GM19351 (cell line): ENCODE data around the gene DLG2.
"Not testable (repeated sequence)": the region's sequence is repeated elsewhere in the genome, so short reads cannot be mapped to it uniquely, and the experiment has no call there.

ENCODE experiments used
- ATAC-seq: cut with Tn5 transposase; IDR thresholded peaks from one replicate; pipeline ENCODE4 v1.9.1; 2021; ENCODE audit warnings: mild to moderate bottlenecking, moderate library complexity; ENCODE audit not compliant: unreplicated experiment

The DLG2 gene

DNA sequence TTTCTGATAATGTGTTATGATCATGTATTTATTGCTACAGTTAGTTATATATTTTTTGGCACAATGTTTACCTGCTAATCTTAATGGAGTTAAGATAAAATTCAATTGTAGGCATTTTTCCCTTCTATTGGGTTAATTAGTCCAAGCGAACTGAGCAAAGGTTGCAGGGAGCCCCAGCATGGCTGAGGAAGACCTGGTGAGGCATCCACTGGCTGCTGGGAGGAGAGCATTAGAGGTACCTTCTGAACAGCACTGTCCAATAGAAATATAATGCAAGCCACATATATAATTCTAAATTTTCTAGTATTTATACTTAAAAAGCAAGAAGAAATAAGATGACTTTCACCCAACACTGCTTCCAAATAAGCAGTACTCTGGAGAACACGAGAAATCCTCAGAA, 19.9 kb upstream of the DLG2 start:
- ATAC-seq = peak; percentile 6

DNA sequence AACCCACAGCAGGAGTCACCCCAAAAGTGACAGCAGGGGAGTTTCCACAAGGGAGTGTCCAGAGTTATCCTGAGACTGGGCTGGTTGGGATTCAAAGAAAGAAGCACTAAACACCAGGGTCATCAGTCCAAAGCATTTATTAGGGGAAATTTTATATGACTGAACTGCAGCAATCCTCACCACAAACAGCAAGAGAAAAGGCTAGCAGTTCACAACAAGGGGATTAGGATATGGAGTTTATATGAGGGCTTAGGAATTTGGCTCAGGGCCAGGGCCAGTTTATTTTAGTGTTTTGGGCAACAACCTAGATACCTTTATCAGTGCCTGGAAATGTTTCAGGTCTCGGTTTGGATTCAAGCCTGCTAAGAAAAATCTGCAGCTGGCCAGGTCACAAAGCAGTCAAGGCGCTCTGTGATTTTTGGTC, 16.1 kb upstream of the DLG2 start:
- no peak for ATAC-seq

DNA sequence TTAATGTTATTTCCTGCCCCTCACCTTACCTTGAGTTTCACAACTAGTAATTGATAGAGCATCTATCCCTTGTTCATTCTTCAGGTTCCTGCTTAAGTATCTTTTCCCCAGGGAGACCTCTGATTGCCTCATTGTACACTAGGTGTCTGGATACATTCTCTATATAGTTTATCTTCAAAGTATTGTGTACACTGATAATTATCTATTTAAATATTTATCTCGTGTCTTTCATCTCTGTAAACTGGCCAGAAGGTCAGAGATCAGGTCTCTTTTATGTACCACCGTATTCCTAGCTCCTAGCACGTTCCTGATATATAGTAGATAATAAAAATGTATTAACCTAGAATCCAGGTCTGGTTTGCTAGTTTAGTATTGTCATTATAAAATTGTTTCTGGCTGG, 7.6 kb upstream of the DLG2 start:
- ATAC-seq = no peak

DNA sequence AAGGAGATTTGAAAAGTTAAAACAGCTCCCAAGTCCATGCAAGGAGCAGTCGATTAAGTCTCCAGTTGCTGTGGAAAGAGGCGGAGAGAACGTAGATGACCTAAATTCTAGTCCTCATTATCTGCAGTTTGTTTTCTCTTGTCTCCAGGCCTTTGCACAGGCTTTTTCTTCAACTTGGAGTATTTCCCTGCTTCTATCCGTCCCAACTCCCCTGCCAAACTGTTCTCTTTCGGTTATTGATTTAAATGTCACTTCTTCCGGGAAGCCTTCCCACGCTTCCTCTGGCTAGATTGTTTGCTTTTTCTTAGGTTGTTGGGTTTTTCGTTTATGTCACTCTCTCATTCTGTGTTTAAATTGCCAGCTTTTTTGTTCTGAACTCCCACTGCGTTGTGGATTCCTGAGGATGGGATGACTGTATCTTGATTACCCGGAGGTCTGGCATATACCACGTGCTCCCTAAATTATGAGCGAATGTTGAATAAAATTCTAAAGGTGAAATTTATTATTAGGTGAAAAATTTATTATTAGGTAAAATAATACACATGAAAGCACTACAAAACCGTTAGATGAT, 1.7 kb upstream of the DLG2 start:
- peak; percentile 5 for ATAC-seq

DNA sequence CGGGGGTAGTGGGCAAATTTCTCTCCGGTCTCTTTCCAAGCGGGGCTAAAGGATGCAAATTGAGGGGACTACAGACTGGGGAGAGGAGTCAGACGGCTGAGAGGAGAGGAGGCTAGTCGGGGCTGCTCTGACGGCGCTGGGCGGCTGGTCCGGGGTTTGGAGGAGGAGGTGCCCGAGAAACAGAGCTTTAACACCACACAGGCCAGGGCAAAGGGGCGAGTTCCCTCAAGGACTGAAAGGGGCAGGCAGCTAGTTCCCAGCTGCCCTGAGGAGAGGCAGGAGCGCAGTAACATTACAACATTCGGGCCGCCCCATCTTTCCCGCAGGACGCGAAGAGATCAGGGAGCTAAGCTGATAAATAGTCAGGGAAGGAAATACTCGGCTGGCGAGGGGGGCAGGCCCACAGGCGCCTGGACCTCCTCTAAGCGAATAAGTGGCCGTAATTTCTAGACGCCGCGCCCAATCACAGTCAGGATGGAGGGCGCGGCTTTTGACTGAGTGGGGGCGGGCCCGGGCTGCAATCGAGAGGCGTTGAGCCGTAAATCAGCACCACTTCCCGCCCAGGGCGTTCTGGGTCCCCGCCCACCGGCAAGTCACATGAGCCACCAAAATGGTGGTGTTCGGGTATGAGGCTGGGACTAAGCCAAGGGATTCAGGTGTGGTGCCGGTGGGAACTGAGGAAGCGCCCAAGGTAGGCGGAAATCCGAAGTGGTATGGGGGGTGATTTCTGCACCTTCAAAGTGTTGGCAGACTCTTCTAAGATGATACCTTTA, 1.0 kb upstream of the DLG2 start, which contains the start of gene TMEM126B:
Gene TMEM126B, plus strand, starts transcription at position 596 of the 773 bp plus-strand sequence. Its CDS starts 15 bp downstream, at position 611.
- ATAC-seq = peak; percentile 97

DNA sequence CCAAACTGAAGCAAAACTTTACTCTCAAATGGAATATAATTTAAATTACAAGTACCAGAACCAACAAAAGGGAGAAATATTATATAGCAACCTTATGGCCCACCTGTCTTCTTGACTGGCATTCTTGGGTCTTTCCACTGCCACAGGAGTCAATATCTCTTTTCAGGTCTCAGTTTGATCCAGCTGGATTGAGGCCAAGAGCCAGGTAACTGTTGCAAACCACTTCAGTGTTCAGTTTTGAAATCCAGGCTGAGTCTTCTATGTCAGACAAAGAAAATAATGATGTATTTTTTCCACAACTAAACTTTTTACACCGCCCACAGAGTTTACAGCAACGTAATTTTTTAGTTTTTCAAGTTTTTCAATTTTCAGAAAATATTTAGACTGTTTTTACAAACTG, 648 bp downstream of the DLG2 start:
- ATAC-seq = no peak

DNA sequence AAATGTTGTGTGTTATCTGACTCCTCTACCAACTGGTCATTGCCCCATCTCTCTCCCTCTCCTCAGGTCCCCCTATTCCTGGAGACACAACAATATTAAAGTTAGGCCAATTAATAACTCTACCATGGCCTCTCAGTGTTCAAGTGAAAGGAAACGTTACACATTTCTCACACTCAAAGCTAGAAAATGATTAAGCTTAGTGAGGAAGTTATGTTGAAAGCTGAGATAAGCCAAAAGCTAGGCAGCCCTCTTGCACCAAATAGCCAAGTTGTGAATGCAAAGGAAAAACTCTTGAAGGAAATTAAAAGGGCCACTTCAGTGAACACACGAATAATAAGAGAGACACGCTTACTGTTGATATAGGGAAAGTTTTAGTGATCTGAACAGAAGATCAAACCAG, 6.9 kb downstream of the DLG2 start:
- ATAC-seq = no peak

DNA sequence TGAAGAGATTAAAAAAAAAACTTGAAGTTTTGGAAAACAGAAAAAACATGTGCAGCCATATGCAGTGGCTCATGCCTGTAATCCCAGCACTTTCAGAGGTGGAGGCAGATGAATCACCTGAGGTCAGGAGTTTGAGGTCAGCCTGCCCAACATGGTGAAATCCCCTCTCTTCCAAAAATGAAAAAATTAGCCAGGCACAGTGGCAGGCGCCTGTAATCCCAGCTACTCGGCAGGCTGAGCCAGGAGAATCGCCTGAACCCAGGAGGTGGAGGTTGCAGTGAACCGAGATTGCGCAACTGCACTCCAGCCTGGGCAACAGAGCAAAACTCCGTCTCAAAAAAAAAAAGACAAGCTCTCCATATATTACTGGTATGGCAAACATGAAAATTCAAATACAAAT, 7.6 kb downstream of the DLG2 start:
- ATAC-seq = no peak

DNA sequence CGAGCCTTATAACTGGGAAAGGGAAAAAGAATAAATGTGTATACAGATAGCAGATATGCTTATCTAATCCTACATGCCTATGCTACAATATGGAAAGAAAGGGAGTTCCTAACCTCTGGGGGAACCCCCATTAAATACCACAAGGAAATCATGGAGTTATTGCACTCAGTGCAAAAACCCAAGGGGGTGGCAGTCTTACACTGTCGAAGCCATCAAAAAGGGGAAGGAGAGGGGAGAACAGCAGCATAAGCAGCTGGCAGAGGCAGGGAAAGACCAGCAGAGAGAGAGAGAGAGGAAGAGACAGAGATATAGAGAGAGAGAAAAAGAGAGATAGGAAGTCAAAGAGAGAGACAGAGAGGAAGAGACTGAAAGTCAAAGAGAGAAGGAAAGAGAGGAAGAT, 15.5 kb downstream of the DLG2 start:
- not testable (repeated sequence) for ATAC-seq

DNA sequence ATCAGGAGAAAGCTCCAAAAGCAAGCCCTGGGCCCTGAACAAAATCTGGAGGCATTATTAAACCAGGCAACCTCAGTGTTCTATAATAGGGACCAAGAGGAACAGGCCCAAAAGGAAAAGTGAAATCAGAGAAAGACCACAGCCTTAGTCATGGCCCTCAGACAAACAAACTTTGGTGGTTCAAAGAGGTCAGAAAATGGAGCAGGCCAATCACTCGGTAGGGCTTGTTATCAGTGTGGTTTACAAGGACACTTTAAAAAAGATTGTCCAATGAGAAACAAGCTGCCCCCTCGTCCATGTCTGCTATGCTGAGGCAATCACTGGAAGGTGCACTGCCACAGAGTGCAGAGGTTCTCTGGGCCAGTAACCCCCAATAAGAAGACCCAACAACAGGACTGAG, 17.9 kb downstream of the DLG2 start:
- ATAC-seq = not testable (repeated sequence)

DNA sequence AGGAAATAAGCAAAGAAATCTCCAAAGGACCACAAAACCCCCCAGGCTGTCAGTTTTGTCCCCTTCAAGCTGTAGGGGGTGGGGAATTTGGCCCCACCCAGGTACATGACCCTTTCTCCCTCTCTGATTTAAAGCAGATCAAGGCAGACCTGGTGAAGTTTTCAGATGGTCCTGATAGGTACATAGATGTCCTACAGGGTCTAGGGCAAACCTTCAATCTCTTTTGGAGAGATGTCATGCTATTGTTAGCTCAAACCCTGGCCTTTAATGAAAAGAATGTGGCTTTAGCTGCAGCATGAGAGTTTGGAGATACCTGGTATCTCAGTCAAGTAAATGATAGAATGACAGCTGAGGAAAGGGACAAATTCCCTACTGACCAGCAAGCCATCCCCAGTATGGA, 18.5 kb downstream of the DLG2 start:
- not testable (repeated sequence) for ATAC-seq

DNA sequence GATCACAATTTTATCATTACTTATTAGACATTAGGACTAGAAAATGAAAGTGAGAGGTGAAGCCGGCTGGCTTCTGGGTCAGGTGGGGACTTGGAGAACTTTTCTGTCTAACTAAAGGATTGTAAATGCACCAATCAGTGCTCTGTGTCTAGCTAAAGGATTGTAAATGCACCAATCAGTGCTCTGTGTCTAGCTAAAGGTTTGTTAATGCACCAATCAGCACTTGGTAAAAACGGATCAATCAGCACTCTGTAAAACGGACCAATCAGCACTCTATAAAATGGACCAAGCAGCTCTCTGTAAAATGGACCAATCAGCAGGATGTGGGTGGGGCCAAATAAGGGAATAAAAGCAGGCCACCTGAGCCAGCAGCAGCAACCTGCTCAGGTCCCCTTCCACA, 20.9 kb downstream of the DLG2 start:
- ATAC-seq = not testable (repeated sequence)

DNA sequence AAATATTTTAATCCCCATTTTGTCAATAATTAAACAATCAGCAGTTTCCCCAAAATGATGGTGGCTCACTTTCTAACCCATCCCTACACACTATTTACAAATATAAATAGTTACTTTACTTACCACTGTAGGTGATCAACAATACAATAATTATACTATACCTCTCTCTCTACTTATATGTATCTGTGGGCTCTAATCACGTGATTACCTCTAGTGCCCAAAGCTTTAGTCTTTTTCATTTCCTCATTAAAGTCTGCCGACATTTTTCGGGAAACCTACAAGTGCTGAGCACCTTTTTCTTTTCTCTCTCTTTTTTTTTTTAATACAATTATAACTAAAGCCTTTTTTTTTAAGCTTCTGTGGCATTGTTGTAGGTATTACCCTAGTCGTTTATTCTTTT, 23.9 kb downstream of the DLG2 start:
- no peak for ATAC-seq

DNA sequence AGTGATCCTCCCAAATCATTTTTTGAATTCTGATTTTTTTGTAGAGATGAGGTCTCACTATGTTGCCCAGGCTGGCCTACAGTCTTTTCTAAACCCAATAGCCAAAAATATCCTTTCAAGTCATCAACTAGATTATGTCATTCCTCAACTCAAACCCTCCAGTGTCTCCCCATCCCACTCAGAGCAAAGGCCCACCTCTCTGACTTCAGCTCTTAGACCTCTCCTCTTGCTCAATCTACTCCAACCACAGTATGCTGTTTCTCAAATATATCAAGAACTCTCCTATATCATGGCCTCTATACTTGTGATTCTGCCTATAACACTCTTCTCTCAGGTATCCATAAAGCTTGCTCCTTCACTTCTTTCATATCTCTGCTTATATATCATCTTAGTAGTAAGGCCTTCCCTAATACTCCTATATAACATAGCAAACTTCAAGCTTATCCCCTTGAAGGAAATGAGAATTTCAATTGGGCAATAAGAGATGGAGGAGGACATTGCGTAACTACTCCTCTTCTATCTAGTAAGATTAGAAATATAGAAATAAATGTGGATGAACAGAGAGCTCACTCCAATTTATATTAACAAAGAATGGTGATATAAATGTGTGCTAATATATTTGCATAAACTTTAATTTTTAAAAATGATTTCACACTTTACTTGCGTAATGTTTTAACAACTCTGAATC, 24.5 kb downstream of the DLG2 start:
- no peak for ATAC-seq

DNA sequence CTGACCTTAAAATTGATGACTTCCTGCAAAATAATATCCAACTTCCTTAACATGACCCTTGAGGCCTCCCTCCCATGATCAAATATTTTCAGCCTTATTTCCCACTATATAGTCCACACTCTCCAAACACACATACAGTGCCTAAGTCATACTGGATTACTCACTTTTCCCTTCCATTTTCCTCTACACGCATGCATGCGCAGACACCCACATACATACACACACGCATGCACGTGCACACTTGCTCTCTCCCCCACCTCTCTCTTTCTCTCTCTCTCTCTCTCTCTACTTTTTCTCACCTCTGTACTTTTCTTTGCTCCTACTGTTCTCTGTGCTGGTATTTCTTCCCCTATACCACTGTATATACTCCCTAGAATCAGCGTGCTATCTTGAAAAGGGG, 28.1 kb downstream of the DLG2 start:
- no peak for ATAC-seq

DNA sequence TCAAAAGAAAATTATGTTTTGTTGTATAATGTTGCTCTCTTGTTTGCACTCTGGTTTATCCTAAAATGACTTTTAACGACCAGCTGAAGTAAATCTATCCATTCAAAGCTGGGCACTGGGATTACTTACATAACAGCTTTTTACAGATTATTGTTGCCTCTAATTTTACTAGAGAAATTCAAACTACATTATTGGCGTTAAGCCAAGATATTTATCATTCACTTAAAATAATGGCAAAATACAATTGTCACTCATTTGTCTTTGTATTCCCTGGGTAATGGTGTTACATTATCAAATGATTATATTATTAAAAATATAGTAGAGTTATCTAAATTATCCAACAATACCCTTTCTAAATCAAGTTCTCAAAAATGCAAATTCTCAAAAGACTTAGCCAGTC, 30.3 kb downstream of the DLG2 start:
- no peak for ATAC-seq

DNA sequence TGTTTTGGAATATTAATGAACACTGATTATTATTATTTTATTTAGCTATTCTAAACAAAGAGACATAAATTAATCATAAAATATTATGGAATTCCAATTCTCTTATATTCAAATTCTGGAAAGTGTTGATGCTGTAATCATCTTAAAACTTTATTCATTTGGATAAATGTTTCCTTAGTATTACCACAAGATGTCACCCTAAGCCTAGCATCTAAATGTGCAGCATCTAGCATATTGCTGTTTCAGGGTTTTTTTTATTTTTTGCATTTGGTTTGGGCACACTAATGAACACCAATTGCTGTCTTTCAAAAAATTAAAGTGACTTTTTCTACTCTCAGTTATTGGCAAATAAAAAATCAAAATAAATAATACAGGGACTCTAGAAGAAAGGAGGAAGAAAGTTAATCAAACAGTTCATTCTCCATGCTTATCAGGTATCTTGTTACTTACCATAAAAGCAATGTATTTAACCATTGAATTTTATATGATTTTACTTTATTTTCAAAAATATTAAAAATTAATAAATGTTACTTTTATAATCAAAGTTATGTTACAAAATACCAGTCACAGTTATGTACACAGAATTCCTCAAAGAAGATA, 31.8 kb downstream of the DLG2 start:
- peak; percentile 74 for ATAC-seq

DNA sequence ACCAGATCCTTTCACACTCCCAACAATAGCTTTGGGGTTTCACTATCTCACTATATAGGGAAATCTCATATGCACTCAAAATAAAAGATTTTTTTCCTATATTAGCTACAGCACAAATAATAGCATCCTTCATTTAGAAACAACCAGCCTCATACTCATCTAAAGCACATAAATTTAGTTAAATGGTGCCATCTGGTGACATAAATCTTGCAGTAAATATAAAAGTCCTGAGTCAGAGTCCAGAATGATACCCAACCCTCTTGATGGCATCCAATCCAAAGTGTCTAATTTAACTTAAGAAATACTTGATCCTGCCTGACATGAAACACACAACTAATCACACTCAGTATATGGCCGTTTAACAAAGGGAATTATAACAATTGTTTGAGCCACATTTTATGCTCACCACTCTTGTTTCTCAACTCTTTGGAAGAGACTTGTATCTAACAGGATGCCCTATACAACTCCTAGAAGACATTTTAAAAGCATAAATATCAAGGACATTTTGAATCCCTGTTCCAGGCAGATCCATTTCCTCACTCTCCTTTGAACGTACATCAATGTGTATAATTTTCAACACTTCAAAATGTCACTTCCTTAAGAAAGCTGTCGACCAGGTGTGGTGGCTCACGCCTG, 36.2 kb downstream of the DLG2 start:
- ATAC-seq = peak; percentile 73

DNA sequence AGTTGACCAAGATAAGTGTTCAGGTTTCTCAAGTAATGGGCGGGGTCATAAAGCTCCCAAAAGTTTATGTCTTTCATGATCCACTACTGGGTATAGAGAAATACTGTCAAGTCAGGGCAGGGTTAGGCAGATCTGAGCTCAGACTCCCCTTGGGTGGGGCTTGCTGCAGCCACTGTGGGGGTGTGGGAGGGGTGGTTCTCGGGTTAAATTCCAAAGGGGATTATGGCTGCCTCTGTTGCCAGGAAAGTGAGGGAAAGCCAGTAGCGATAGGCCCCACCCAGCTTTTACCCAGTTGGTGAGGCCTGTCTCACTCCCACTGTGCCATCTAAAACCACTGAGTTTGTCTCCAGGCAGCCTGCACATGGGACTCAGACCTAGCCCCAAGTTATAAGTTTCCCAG, 37.8 kb downstream of the DLG2 start:
- ATAC-seq = no peak

DNA sequence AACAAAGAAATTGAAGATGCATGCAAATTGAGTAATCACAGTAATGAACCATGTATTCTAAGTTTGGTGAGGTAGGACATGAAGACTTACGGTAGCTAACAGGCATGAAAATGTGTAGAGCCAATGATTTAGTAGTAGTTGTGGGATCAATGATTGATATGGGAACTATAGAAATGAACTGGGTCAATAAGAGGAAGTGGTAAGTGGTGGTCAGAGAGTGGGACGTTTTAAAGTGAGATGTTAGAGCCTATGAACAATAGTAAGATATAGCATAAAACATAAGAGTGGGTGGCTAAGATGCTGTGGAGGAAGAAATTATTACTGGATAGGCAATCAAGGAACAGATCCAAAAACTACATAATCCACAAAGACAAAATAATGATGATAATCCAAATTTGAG, 45.0 kb downstream of the DLG2 start:
- ATAC-seq = no peak

DNA sequence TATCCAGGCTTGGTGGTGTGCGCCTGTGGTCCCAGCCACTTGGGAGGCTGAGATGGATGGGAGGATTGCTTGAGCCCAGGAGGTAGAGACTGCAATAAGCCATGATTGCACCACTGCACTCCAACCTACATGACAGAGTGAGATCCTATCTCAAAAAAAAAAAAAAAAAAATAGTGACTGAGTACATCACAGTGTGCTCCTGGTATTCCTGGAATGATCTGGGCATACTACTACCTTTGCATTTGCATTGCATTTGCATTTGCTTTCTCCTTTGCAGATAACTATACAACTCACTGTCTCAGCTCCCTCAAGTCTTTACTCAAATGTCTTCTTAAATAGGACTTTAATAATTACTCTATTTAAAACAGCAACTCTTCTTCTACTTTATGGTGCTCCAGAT, 51.8 kb downstream of the DLG2 start:
- no peak for ATAC-seq
